Measurements from ENCODE around the gene TPI1.
"Not testable (repeated sequence)": the region's sequence is repeated elsewhere in the genome, so short reads cannot be mapped to it uniquely, and the experiment has no call there.

TPI1 gene

GRCh38 chr12:6883683-6884082 lies 16.4 kb downstream of the TPI1 start:
- TF ChIP-seq ZNF8 (CRISPR knock-in tag; IDR thresholded peaks at IDR 0.05) = no peak
- TF ChIP-seq RARB (CRISPR knock-in tag; IDR thresholded peaks at IDR 0.05) = no peak
- no peak for TF ChIP-seq BACH2 (CRISPR knock-in tag; IDR thresholded peaks at IDR 0.05; ENCODE audit: borderline replicate concordance)
- no peak for ATAC-seq

- no peak for ATAC-seq
- TF ChIP-seq PPARA (CRISPR knock-in tag; IDR thresholded peaks at IDR 0.05; ENCODE audit: borderline replicate concordance) = no peak
These were observed 17.2 kb downstream of the TPI1 start for GRCh38 chr12:6884539-6884938.

DNA sequence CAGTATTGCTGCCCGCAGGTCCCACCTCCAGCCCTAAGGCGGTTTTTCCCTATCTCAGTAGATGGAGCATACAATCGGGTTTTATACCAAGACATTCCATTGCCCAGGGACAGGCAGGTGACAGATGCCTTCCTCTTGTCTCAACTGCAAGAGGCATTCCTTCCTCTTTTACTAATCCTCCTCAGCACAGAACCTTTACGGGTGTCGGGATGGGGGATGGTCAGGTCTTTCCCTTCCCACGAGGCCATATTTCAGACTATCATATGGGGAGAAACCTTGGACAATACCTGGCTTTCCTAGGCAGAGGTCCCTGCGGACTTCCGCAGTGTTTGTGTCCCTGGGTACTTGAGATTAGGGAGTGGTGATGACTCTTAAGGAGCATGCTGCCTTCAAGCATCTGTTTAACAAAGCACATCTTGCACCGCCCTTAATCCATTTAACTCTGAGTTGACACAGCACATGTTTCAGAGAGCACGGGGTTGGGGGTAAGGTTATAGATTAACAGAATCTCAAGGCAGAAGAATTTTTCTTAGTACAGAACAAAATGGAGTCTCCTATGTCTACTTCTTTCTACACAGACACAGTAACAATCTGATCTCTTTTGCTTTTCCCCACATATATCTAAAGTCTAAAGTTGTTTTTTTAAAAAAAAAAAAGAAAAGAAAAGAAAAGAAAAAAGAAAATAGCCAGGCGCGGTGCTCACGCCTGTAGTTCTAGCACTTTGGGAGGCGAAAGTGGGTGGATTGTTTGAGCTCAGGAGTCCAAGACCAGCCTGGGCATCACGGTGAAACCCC lies 19.1 kb downstream of the TPI1 start:
- ATAC-seq = not testable (repeated sequence)

GRCh38 chr12:6887460-6887859 lies 20.1 kb downstream of the TPI1 start:
- TF ChIP-seq, protein P1, sequence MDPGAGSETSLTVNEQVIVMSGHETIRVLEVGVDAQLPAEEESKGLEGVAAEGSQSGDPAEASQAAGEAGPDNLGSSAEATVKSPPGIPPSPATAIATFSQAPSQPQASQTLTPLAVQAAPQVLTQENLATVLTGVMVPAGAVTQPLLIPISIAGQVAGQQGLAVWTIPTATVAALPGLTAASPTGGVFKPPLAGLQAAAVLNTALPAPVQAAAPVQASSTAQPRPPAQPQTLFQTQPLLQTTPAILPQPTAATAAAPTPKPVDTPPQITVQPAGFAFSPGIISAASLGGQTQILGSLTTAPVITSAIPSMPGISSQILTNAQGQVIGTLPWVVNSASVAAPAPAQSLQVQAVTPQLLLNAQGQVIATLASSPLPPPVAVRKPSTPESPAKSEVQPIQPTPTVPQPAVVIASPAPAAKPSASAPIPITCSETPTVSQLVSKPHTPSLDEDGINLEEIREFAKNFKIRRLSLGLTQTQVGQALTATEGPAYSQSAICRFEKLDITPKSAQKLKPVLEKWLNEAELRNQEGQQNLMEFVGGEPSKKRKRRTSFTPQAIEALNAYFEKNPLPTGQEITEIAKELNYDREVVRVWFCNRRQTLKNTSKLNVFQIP (CRISPR knock-in tag; IDR thresholded peaks at IDR 0.05; ENCODE audit: borderline replicate concordance, low read depth) = no peak
- TF ChIP-seq TCF4 (CRISPR knock-in tag; IDR thresholded peaks at IDR 0.05; ENCODE audit: borderline replicate concordance) (no peak), CSDC2 (CRISPR knock-in tag; IDR thresholded peaks at IDR 0.05) (no peak), SNAI2 (CRISPR knock-in tag; IDR thresholded peaks at IDR 0.05) (no peak), ZC3H10 (CRISPR knock-in tag; IDR thresholded peaks at IDR 0.05) (no peak), ZFP3 (CRISPR knock-in tag; IDR thresholded peaks at IDR 0.05) (no peak), ZFP30 (CRISPR knock-in tag; IDR thresholded peaks at IDR 0.05) (no peak), RARB (CRISPR knock-in tag; IDR thresholded peaks at IDR 0.05) (no peak), ISL1 (CRISPR knock-in tag; IDR thresholded peaks at IDR 0.05) (no peak), OSR1 (CRISPR knock-in tag; IDR thresholded peaks at IDR 0.05) (no peak), CREB5 (CRISPR knock-in tag; IDR thresholded peaks at IDR 0.05; ENCODE audit: low read depth) (no peak), PPARA (CRISPR knock-in tag; IDR thresholded peaks at IDR 0.05; ENCODE audit: borderline replicate concordance) (no peak), ESRRG (CRISPR knock-in tag; IDR thresholded peaks at IDR 0.05) (no peak)
- TF ChIP-seq, protein P2, sequence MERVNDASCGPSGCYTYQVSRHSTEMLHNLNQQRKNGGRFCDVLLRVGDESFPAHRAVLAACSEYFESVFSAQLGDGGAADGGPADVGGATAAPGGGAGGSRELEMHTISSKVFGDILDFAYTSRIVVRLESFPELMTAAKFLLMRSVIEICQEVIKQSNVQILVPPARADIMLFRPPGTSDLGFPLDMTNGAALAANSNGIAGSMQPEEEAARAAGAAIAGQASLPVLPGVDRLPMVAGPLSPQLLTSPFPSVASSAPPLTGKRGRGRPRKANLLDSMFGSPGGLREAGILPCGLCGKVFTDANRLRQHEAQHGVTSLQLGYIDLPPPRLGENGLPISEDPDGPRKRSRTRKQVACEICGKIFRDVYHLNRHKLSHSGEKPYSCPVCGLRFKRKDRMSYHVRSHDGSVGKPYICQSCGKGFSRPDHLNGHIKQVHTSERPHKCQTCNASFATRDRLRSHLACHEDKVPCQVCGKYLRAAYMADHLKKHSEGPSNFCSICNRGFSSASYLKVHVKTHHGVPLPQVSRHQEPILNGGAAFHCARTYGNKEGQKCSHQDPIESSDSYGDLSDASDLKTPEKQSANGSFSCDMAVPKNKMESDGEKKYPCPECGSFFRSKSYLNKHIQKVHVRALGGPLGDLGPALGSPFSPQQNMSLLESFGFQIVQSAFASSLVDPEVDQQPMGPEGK (CRISPR knock-in tag; IDR thresholded peaks at IDR 0.05; ENCODE audit: borderline replicate concordance) = no peak
- TF ChIP-seq, protein P3, sequence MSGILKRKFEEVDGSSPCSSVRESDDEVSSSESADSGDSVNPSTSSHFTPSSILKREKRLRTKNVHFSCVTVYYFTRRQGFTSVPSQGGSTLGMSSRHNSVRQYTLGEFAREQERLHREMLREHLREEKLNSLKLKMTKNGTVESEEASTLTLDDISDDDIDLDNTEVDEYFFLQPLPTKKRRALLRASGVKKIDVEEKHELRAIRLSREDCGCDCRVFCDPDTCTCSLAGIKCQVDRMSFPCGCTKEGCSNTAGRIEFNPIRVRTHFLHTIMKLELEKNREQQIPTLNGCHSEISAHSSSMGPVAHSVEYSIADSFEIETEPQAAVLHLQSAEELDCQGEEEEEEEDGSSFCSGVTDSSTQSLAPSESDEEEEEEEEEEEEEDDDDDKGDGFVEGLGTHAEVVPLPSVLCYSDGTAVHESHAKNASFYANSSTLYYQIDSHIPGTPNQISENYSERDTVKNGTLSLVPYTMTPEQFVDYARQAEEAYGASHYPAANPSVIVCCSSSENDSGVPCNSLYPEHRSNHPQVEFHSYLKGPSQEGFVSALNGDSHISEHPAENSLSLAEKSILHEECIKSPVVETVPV (CRISPR knock-in tag; IDR thresholded peaks at IDR 0.05) = no peak
- TF ChIP-seq, protein P4, sequence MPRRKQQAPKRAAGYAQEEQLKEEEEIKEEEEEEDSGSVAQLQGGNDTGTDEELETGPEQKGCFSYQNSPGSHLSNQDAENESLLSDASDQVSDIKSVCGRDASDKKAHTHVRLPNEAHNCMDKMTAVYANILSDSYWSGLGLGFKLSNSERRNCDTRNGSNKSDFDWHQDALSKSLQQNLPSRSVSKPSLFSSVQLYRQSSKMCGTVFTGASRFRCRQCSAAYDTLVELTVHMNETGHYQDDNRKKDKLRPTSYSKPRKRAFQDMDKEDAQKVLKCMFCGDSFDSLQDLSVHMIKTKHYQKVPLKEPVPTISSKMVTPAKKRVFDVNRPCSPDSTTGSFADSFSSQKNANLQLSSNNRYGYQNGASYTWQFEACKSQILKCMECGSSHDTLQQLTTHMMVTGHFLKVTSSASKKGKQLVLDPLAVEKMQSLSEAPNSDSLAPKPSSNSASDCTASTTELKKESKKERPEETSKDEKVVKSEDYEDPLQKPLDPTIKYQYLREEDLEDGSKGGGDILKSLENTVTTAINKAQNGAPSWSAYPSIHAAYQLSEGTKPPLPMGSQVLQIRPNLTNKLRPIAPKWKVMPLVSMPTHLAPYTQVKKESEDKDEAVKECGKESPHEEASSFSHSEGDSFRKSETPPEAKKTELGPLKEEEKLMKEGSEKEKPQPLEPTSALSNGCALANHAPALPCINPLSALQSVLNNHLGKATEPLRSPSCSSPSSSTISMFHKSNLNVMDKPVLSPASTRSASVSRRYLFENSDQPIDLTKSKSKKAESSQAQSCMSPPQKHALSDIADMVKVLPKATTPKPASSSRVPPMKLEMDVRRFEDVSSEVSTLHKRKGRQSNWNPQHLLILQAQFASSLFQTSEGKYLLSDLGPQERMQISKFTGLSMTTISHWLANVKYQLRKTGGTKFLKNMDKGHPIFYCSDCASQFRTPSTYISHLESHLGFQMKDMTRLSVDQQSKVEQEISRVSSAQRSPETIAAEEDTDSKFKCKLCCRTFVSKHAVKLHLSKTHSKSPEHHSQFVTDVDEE (CRISPR knock-in tag; IDR thresholded peaks at IDR 0.05) = no peak
- no peak for ATAC-seq

Data from SK-N-SH treated with all-trans-retinoic acid at 6 μM for 48 hours (cell line).